GM19328 (cell line): ENCODE measurements around the gene KCTD5.
"Not testable (repeated sequence)": the region's sequence is repeated elsewhere in the genome, so short reads cannot be mapped to it uniquely, and the experiment has no call there.

ENCODE experiments used
- ATAC-seq: cut with Tn5 transposase; IDR thresholded peaks from one replicate; pipeline ENCODE4 v1.9.1; 2021; ENCODE audit warnings: mild to moderate bottlenecking, moderate library complexity; ENCODE audit not compliant: unreplicated experiment

The KCTD5 gene

GRCh38 chr16:2682209-2683021 lies at the start of gene KCTD5:
KCTD5 (plus strand) TSS chr16:2682523; CDS start chr16:2682549, 26 bp downstream.
- ATAC-seq, result peak; percentile 65

- not testable (repeated sequence) for ATAC-seq
Measured at GRCh38 chr16:2639071-2639721, 43.1 kb upstream of the KCTD5 start.

GRCh38 chr16:2639722-2640072 lies 42.6 kb upstream of the KCTD5 start:
- not testable (repeated sequence) for ATAC-seq

GRCh38 chr16:2642561-2642960 lies 39.8 kb upstream of the KCTD5 start:
- not testable (repeated sequence) for ATAC-seq

GRCh38 chr16:2644754-2645453 lies 37.4 kb upstream of the KCTD5 start:
- not testable (repeated sequence) for ATAC-seq

GRCh38 chr16:2651268-2651871 lies 31.0 kb upstream of the KCTD5 start:
- not testable (repeated sequence) for ATAC-seq

GRCh38 chr16:2653915-2654314 lies 28.4 kb upstream of the KCTD5 start:
- ATAC-seq, result not testable (repeated sequence)

GRCh38 chr16:2654949-2655348 lies 27.4 kb upstream of the KCTD5 start:
- not testable (repeated sequence) for ATAC-seq

GRCh38 chr16:2656985-2657384 lies 25.3 kb upstream of the KCTD5 start:
- ATAC-seq, result no peak

- not testable (repeated sequence) for ATAC-seq
Measured at GRCh38 chr16:2657803-2658202, 24.5 kb upstream of the KCTD5 start.

- ATAC-seq, result not testable (repeated sequence)
Measured at GRCh38 chr16:2659560-2659959, 22.8 kb upstream of the KCTD5 start.

- ATAC-seq, result not testable (repeated sequence)
Measured at GRCh38 chr16:2660014-2660662, 22.2 kb upstream of the KCTD5 start.

GRCh38 chr16:2660755-2661373 lies 21.5 kb upstream of the KCTD5 start:
- not testable (repeated sequence) for ATAC-seq

GRCh38 chr16:2663553-2664546 lies 18.5 kb upstream of the KCTD5 start:
- ATAC-seq, result no peak

- ATAC-seq, result no peak
Measured at GRCh38 chr16:2664574-2664982, 17.7 kb upstream of the KCTD5 start.

- ATAC-seq, result not testable (repeated sequence)
Measured at GRCh38 chr16:2666671-2667070, 15.7 kb upstream of the KCTD5 start.

GRCh38 chr16:2669587-2669986 lies 12.7 kb upstream of the KCTD5 start:
- not testable (repeated sequence) for ATAC-seq

GRCh38 chr16:2670017-2670416 lies 12.3 kb upstream of the KCTD5 start:
- not testable (repeated sequence) for ATAC-seq

- ATAC-seq, result not testable (repeated sequence)
Measured at GRCh38 chr16:2671193-2671592, 11.1 kb upstream of the KCTD5 start.
